ENCODE measurements around the gene DERL2.
A peak's percentile ranks its signal among the peaks of the same experiment; 100 is the strongest.

DERL2 gene

GRCh38 chr17:5485270-5486205, at the start of gene DERL2:
Gene DERL2 (minus strand): TSS chr17:5486178. CDS start chr17:5486161, 17 bp downstream.
- H3K36me3 ChIP-seq (ENCODE audit: control insufficient read depth, low read depth, low read length) = peaks cover 68% of the 10 kb centered on the region
- no peaks in the 10 kb centered on the region for H3K9me3 ChIP-seq (ENCODE audit: control insufficient read depth, low read depth, low read length)
- peak within 1 kb of the TSS; percentile 99 for H3K9ac ChIP-seq (ENCODE audit: low read length)
- H3K27ac ChIP-seq (ENCODE audit: low read length) = peak within 1 kb of the TSS; percentile 95
- H3K4me3 ChIP-seq (ENCODE audit: low read length) = peak within 1 kb of the TSS; percentile 97
- H3K4me1 ChIP-seq (ENCODE audit: control insufficient read depth, low read depth, low read length) = peaks cover 5% of the 10 kb centered on the region
- no peaks in the 10 kb centered on the region for H3K27me3 ChIP-seq (ENCODE audit: control insufficient read depth, insufficient read depth, low read length)

- Histone ChIP-seq H3K9ac (ENCODE audit: low read length) (no peak overlapping the region), H3K36me3 (ENCODE audit: control insufficient read depth, low read depth, low read length) (no peaks in the 10 kb centered on the region), H3K27ac (ENCODE audit: low read length) (no peak overlapping the region), H3K9me3 (ENCODE audit: control insufficient read depth, low read depth, low read length) (no peaks in the 10 kb centered on the region), H3K27me3 (ENCODE audit: control insufficient read depth, insufficient read depth, low read length) (no peaks in the 10 kb centered on the region), H3K4me3 (ENCODE audit: low read length) (no peak overlapping the region), H3K4me1 (ENCODE audit: control insufficient read depth, low read depth, low read length) (no peaks in the 10 kb centered on the region)
These were observed 49.5 kb upstream of the DERL2 start for GRCh38 chr17:5535436-5535835.

GRCh38 chr17:5533486-5534315, 47.7 kb upstream of the DERL2 start:
- Histone ChIP-seq H3K27me3 (ENCODE audit: control insufficient read depth, insufficient read depth, low read length) (no peaks in the 10 kb centered on the region), H3K27ac (ENCODE audit: low read length) (no peak overlapping the region), H3K36me3 (ENCODE audit: control insufficient read depth, low read depth, low read length) (no peaks in the 10 kb centered on the region), H3K4me1 (ENCODE audit: control insufficient read depth, low read depth, low read length) (no peaks in the 10 kb centered on the region), H3K4me3 (ENCODE audit: low read length) (no peak overlapping the region), H3K9me3 (ENCODE audit: control insufficient read depth, low read depth, low read length) (no peaks in the 10 kb centered on the region), H3K9ac (ENCODE audit: low read length) (no peak overlapping the region)

- H3K9me3 ChIP-seq (ENCODE audit: control insufficient read depth, low read depth, low read length) = no peaks in the 10 kb centered on the region
- no peaks in the 10 kb centered on the region for H3K27me3 ChIP-seq (ENCODE audit: control insufficient read depth, insufficient read depth, low read length)
- H3K9ac ChIP-seq (ENCODE audit: low read length) = no peak overlapping the region
- no peak overlapping the region for H3K4me3 ChIP-seq (ENCODE audit: low read length)
- H3K27ac ChIP-seq (ENCODE audit: low read length) = no peak overlapping the region
- H3K4me1 ChIP-seq (ENCODE audit: control insufficient read depth, low read depth, low read length) = no peaks in the 10 kb centered on the region
- no peaks in the 10 kb centered on the region for H3K36me3 ChIP-seq (ENCODE audit: control insufficient read depth, low read depth, low read length)
These were observed 46.6 kb upstream of the DERL2 start for GRCh38 chr17:5532581-5532980.

- H3K36me3 ChIP-seq (ENCODE audit: control insufficient read depth, low read depth, low read length) = no peaks in the 10 kb centered on the region
- no peaks in the 10 kb centered on the region for H3K9me3 ChIP-seq (ENCODE audit: control insufficient read depth, low read depth, low read length)
- H3K27me3 ChIP-seq (ENCODE audit: control insufficient read depth, insufficient read depth, low read length) = no peaks in the 10 kb centered on the region
- no peak overlapping the region for H3K4me3 ChIP-seq (ENCODE audit: low read length)
- no peaks in the 10 kb centered on the region for H3K4me1 ChIP-seq (ENCODE audit: control insufficient read depth, low read depth, low read length)
- H3K27ac ChIP-seq (ENCODE audit: low read length) = no peak overlapping the region
- no peak overlapping the region for H3K9ac ChIP-seq (ENCODE audit: low read length)
These were observed 45.1 kb upstream of the DERL2 start for GRCh38 chr17:5531085-5531418.

GRCh38 chr17:5530265-5531084, 44.5 kb upstream of the DERL2 start:
- H3K36me3 ChIP-seq (ENCODE audit: control insufficient read depth, low read depth, low read length) = no peaks in the 10 kb centered on the region
- no peaks in the 10 kb centered on the region for H3K9me3 ChIP-seq (ENCODE audit: control insufficient read depth, low read depth, low read length)
- H3K4me3 ChIP-seq (ENCODE audit: low read length) = no peak overlapping the region
- no peak overlapping the region for H3K27ac ChIP-seq (ENCODE audit: low read length)
- no peaks in the 10 kb centered on the region for H3K27me3 ChIP-seq (ENCODE audit: control insufficient read depth, insufficient read depth, low read length)
- no peaks in the 10 kb centered on the region for H3K4me1 ChIP-seq (ENCODE audit: control insufficient read depth, low read depth, low read length)
- no peak overlapping the region for H3K9ac ChIP-seq (ENCODE audit: low read length)

GRCh38 chr17:5527601-5528250, 41.7 kb upstream of the DERL2 start:
- Histone ChIP-seq H3K4me1 (ENCODE audit: control insufficient read depth, low read depth, low read length) (no peaks in the 10 kb centered on the region), H3K36me3 (ENCODE audit: control insufficient read depth, low read depth, low read length) (no peaks in the 10 kb centered on the region), H3K4me3 (ENCODE audit: low read length) (no peak overlapping the region), H3K27ac (ENCODE audit: low read length) (no peak overlapping the region), H3K27me3 (ENCODE audit: control insufficient read depth, insufficient read depth, low read length) (no peaks in the 10 kb centered on the region), H3K9me3 (ENCODE audit: control insufficient read depth, low read depth, low read length) (no peaks in the 10 kb centered on the region), H3K9ac (ENCODE audit: low read length) (no peak overlapping the region)

- Histone ChIP-seq H3K9ac (ENCODE audit: low read length) (no peak overlapping the region), H3K27ac (ENCODE audit: low read length) (no peak overlapping the region), H3K4me3 (ENCODE audit: low read length) (no peak overlapping the region), H3K4me1 (ENCODE audit: control insufficient read depth, low read depth, low read length) (no peaks in the 10 kb centered on the region), H3K9me3 (ENCODE audit: control insufficient read depth, low read depth, low read length) (no peaks in the 10 kb centered on the region), H3K36me3 (ENCODE audit: control insufficient read depth, low read depth, low read length) (no peaks in the 10 kb centered on the region), H3K27me3 (ENCODE audit: control insufficient read depth, insufficient read depth, low read length) (no peaks in the 10 kb centered on the region)
These were observed 41.0 kb upstream of the DERL2 start for GRCh38 chr17:5526821-5527598.

GRCh38 chr17:5523249-5523648, 37.3 kb upstream of the DERL2 start:
- H3K36me3 ChIP-seq (ENCODE audit: control insufficient read depth, low read depth, low read length) = no peaks in the 10 kb centered on the region
- H3K4me3 ChIP-seq (ENCODE audit: low read length) = no peak overlapping the region
- H3K9ac ChIP-seq (ENCODE audit: low read length) = no peak overlapping the region
- no peaks in the 10 kb centered on the region for H3K4me1 ChIP-seq (ENCODE audit: control insufficient read depth, low read depth, low read length)
- no peak overlapping the region for H3K27ac ChIP-seq (ENCODE audit: low read length)
- H3K9me3 ChIP-seq (ENCODE audit: control insufficient read depth, low read depth, low read length) = no peaks in the 10 kb centered on the region
- H3K27me3 ChIP-seq (ENCODE audit: control insufficient read depth, insufficient read depth, low read length) = no peaks in the 10 kb centered on the region

GRCh38 chr17:5522476-5522875, 36.5 kb upstream of the DERL2 start:
- H3K4me1 ChIP-seq (ENCODE audit: control insufficient read depth, low read depth, low read length) = no peaks in the 10 kb centered on the region
- H3K27ac ChIP-seq (ENCODE audit: low read length) = no peak overlapping the region
- no peaks in the 10 kb centered on the region for H3K27me3 ChIP-seq (ENCODE audit: control insufficient read depth, insufficient read depth, low read length)
- no peak overlapping the region for H3K9ac ChIP-seq (ENCODE audit: low read length)
- no peaks in the 10 kb centered on the region for H3K9me3 ChIP-seq (ENCODE audit: control insufficient read depth, low read depth, low read length)
- H3K36me3 ChIP-seq (ENCODE audit: control insufficient read depth, low read depth, low read length) = no peaks in the 10 kb centered on the region
- H3K4me3 ChIP-seq (ENCODE audit: low read length) = no peak overlapping the region
